HEK293 (cell line): ENCODE measurements around the gene POLR3E.

ENCODE experiments used
- BCL11A ChIP-seq: fragments of 450-650 bp; formaldehyde crosslinking; IDR thresholded peaks from 2 replicates; pipeline ENCODE4 v1.5.1; 2016; ENCODE audit warnings: low read depth, missing biosample characterization, missing genetic modification characterization
- BCL6B ChIP-seq: fragments of 450-650 bp; formaldehyde crosslinking; IDR thresholded peaks from 2 replicates; pipeline ENCODE4 v1.5.1; 2017; ENCODE audit warnings: missing biosample characterization, missing genetic modification characterization
- CTCF ChIP-seq: fragments of 450-650 bp; formaldehyde crosslinking; IDR thresholded peaks from 2 replicates; pipeline ENCODE4 v1.5.1; 2016; ENCODE audit warnings: missing biosample characterization, missing genetic modification characterization
- HOXA7 ChIP-seq: sonication (generic); formaldehyde crosslinking; IDR thresholded peaks from 2 replicates; pipeline ENCODE4 v1.8.1; 2022; ENCODE audit warnings: missing genetic modification reagents, borderline replicate concordance
- KLF10 ChIP-seq: fragments of 450-650 bp; IDR thresholded peaks from 2 replicates; pipeline ENCODE4 v1.5.1; 2018; ENCODE audit warnings: missing biosample characterization, mild to moderate bottlenecking, missing genetic modification characterization
- KLF8 ChIP-seq: fragments of 450-650 bp; formaldehyde crosslinking; IDR thresholded peaks from 2 replicates; pipeline ENCODE4 v1.5.1; 2016; ENCODE audit warnings: missing biosample characterization, missing genetic modification characterization
- PBX3 ChIP-seq: sonication (generic); formaldehyde crosslinking; IDR thresholded peaks from 2 replicates; pipeline ENCODE4 v1.8.1; 2022; ENCODE audit warnings: mild to moderate bottlenecking, moderate library complexity, missing genetic modification reagents
- PRDM1 ChIP-seq: fragments of 450-650 bp; formaldehyde crosslinking; IDR thresholded peaks from 2 replicates; pipeline ENCODE4; 2016; ENCODE audit warnings: missing biosample characterization, missing genetic modification characterization
- SP2 ChIP-seq: fragments of 450-650 bp; formaldehyde crosslinking; IDR thresholded peaks from 2 replicates; pipeline ENCODE4 v1.5.1; 2016; ENCODE audit warnings: missing biosample characterization, missing genetic modification characterization
- YY1 ChIP-seq: fragments of 450-650 bp; formaldehyde crosslinking; IDR thresholded peaks from 2 replicates; pipeline ENCODE4 v1.5.1; 2018; ENCODE audit warnings: missing biosample characterization, missing genetic modification characterization
- ZBTB17 ChIP-seq: fragments of 450-650 bp; formaldehyde crosslinking; IDR thresholded peaks from 2 replicates; pipeline ENCODE4 v1.5.1; 2016; ENCODE audit warnings: missing biosample characterization, missing genetic modification characterization
- ZBTB21 ChIP-seq: fragments of 450-650 bp; formaldehyde crosslinking; IDR thresholded peaks from 2 replicates; pipeline ENCODE4 v1.5.1; 2017; ENCODE audit warnings: missing biosample characterization, missing genetic modification characterization
- ZBTB48 ChIP-seq: fragments of 450-650 bp; formaldehyde crosslinking; IDR thresholded peaks from 2 replicates; pipeline ENCODE4 v1.5.1; 2016; ENCODE audit warnings: missing biosample characterization, missing genetic modification characterization
- ZBTB49 ChIP-seq: fragments of 450-650 bp; formaldehyde crosslinking; IDR thresholded peaks from 2 replicates; pipeline ENCODE4 v1.5.1; 2016; ENCODE audit warnings: missing biosample characterization, missing genetic modification characterization, low read depth
- ZBTB8A ChIP-seq: fragments of 450-650 bp; formaldehyde crosslinking; IDR thresholded peaks from 2 replicates; pipeline ENCODE4 v1.5.1; 2016; ENCODE audit warnings: missing biosample characterization, missing genetic modification characterization
- ZEB2 ChIP-seq: fragments of 450-650 bp; formaldehyde crosslinking; IDR thresholded peaks from 2 replicates; pipeline ENCODE4 v1.5.1; 2016; ENCODE audit warnings: missing biosample characterization, missing genetic modification characterization
- ZNF114 ChIP-seq: fragments of 450-650 bp; formaldehyde crosslinking; IDR thresholded peaks from 2 replicates; pipeline ENCODE4 v1.5.0; 2017; ENCODE audit warnings: missing biosample characterization, missing genetic modification characterization
- ZNF184 ChIP-seq: fragments of 450-650 bp; IDR thresholded peaks from 2 replicates; pipeline ENCODE4 v1.5.1; 2018; ENCODE audit warnings: missing biosample characterization, mild to moderate bottlenecking, missing genetic modification characterization
- ZNF202 ChIP-seq: fragments of 450-650 bp; formaldehyde crosslinking; IDR thresholded peaks from 2 replicates; pipeline ENCODE4 v1.5.1; 2016; ENCODE audit warnings: missing biosample characterization, missing genetic modification characterization, borderline replicate concordance
- ZNF214 ChIP-seq: fragments of 450-650 bp; formaldehyde crosslinking; IDR thresholded peaks from 2 replicates; pipeline ENCODE4 v1.5.1; 2017; ENCODE audit warnings: missing biosample characterization, mild to moderate bottlenecking, missing genetic modification characterization, borderline replicate concordance
- ZNF274 ChIP-seq, 2 experiments: fragments of 200-500 bp in 1 of 2; fragments of 450-650 bp in 1 of 2; sonication (Bioruptor generic) in 1 of 2; formaldehyde crosslinking in 1 of 2; IDR thresholded peaks; 2 replicates each; pipeline versions ENCODE4 v1.5.1 to v1.6.1; 2014 to 2016; ENCODE audit warnings: borderline replicate concordance in 1 of 2, inconsistent platforms in 1 of 2, low read length in 1 of 2, missing biosample characterization in 1 of 2, missing genetic modification characterization in 1 of 2
- ZNF366 ChIP-seq: fragments of 450-650 bp; formaldehyde crosslinking; conservative IDR thresholded peaks from 2 replicates; pipeline ENCODE4 v1.5.1; 2016; ENCODE audit warnings: missing biosample characterization, missing genetic modification characterization
- ZNF449 ChIP-seq: fragments of 450-650 bp; formaldehyde crosslinking; IDR thresholded peaks from 2 replicates; pipeline ENCODE4 v1.5.1; 2017; ENCODE audit warnings: missing biosample characterization, mild to moderate bottlenecking, missing genetic modification characterization, moderate library complexity
- ZNF645 ChIP-seq: fragments of 450-650 bp; formaldehyde crosslinking; IDR thresholded peaks from 2 replicates; pipeline ENCODE4; 2016; ENCODE audit warnings: missing biosample characterization, missing genetic modification characterization
- ZNF677 ChIP-seq: fragments of 450-650 bp; IDR thresholded peaks from 2 replicates; pipeline ENCODE4 v1.5.0; 2018; ENCODE audit warnings: missing biosample characterization, mild to moderate bottlenecking, missing genetic modification characterization, moderate library complexity
- ZNF692 ChIP-seq: fragments of 450-650 bp; formaldehyde crosslinking; IDR thresholded peaks from 2 replicates; pipeline ENCODE4 v1.5.1; 2016; ENCODE audit warnings: missing biosample characterization, missing genetic modification characterization
- ZNF792 ChIP-seq: fragments of 450-650 bp; formaldehyde crosslinking; IDR thresholded peaks from 2 replicates; pipeline ENCODE4 v1.5.1; 2016; ENCODE audit warnings: missing biosample characterization, missing genetic modification characterization
- ZNF843 ChIP-seq: fragments of 450-650 bp; formaldehyde crosslinking; IDR thresholded peaks from 2 replicates; pipeline ENCODE4 v1.5.1; 2016; ENCODE audit warnings: missing biosample characterization, missing genetic modification characterization

Gene POLR3E

GRCh38 chr16:22297871-22298733 is 893 bp downstream of the POLR3E start (continued):
- TF ChIP-seq KLF10, result peak; percentile 87
- peak; percentile 92 for TF ChIP-seq ZEB2
- TF ChIP-seq BCL11A (tag by site-specific recombination), result peak; percentile 84; the same call in 1 of the 2 replicates
- TF ChIP-seq ZNF843 (tag by site-specific recombination), result peak; percentile 68; the same call in 1 of the 2 replicates
- TF ChIP-seq ZNF184, result peak; percentile 75
- peak; percentile 76; the same call in 1 of the 2 replicates for TF ChIP-seq KLF8 (tag by site-specific recombination)
- TF ChIP-seq ZNF677, result no peak
- TF ChIP-seq ZNF366, result peak; percentile 93
- no peak for TF ChIP-seq BCL6B (tag by site-specific recombination)
- TF ChIP-seq ZNF202 (tag by site-specific recombination), result no peak
- peak; percentile 85 for TF ChIP-seq ZBTB17
- TF ChIP-seq ZNF449 (tag by site-specific recombination), result no peak
- TF ChIP-seq PRDM1, result no peak
- peak; percentile 70 for TF ChIP-seq SP2 (tag by site-specific recombination)
- TF ChIP-seq ZNF114 (tag by site-specific recombination), result no peak
- TF ChIP-seq ZNF692 (tag by site-specific recombination), result peak; percentile 87
- TF ChIP-seq ZBTB8A (tag by site-specific recombination), result no peak; the same call in none of the 2 replicates
- peak; percentile 71 for TF ChIP-seq ZBTB48
- TF ChIP-seq ZBTB21 (tag by site-specific recombination), result peak; percentile 97
- no peak for TF ChIP-seq ZNF274 (IDR thresholded peaks at IDR 0.05; ENCODE audit: low read length)
- no peak for TF ChIP-seq ZNF274 (tag by site-specific recombination; IDR thresholded peaks at IDR 0.05; ENCODE audit: borderline replicate concordance)
- no peak for TF ChIP-seq ZNF214 (tag by site-specific recombination)
- no peak for TF ChIP-seq HOXA7 (CRISPR knock-in tag)
- TF ChIP-seq ZNF792 (tag by site-specific recombination), result no peak
- TF ChIP-seq ZNF645 (tag by site-specific recombination), result no peak
- 0 out of 2 replicates have a peak, but pooled peaks have one; percentile 53 for TF ChIP-seq PBX3
- TF ChIP-seq ZBTB49 (tag by site-specific recombination), result no peak
- TF ChIP-seq YY1 (tag by site-specific recombination), result peak; percentile 49; the same call in 1 of the 2 replicates
- TF ChIP-seq CTCF, result no peak
